Skin epidermis (tissue), 12 donors: ENCODE data around the gene PGP.
"Not testable (repeated sequence)": the region's sequence is repeated elsewhere in the genome, so short reads cannot be mapped to it uniquely, and the experiment has no call there.

Experiments used
- H3K27ac ChIP-seq, 21 experiments: fragments of 200-600 bp; sonication (generic) in 11 of 21; one replicate each; pipeline ENCODE4 v1.5.0; 2020; ENCODE audit warnings: mild to moderate bottlenecking in 3 of 21, inconsistent platforms in 2 of 21, moderate library complexity in 2 of 21
- H3K4me3 ChIP-seq, 7 experiments: fragments of 200-600 bp; sonication (generic) in 2 of 7; one replicate each; pipeline ENCODE4 v1.5.0; 2020; ENCODE audit warnings: inconsistent platforms in 2 of 7, mild to moderate bottlenecking in 2 of 7, moderate library complexity in 1 of 7

PGP gene, protein sequence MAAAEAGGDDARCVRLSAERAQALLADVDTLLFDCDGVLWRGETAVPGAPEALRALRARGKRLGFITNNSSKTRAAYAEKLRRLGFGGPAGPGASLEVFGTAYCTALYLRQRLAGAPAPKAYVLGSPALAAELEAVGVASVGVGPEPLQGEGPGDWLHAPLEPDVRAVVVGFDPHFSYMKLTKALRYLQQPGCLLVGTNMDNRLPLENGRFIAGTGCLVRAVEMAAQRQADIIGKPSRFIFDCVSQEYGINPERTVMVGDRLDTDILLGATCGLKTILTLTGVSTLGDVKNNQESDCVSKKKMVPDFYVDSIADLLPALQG

DNA sequence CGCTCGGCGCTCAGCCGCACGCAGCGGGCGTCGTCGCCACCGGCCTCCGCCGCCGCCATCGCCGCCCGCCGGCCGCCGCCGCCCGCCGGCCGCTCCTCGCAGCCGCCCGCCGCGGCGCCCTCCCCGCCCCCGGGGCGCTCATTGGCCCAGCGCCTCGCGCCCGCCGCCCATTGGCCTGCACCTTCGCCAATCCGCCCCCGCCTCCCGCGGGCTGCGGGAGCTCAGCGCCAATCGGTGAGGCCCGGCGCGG is at the start of gene PGP:
Gene PGP (minus strand): TSS at position 122 of the 250 bp plus-strand sequence. CDS start 63 bp downstream, at position 59.
- Histone ChIP-seq H3K4me3 (peak within 1 kb of the TSS; percentile 58 to 85 (median 78)), H3K27ac (peak within 1 kb of the TSS; percentile 48 to 92 (median 84))

- not testable (repeated sequence) for H3K27ac ChIP-seq, H3K4me3 ChIP-seq
These were observed 48.4 kb upstream of the PGP start for GRCh38 chr16:2263026-2263425.

DNA sequence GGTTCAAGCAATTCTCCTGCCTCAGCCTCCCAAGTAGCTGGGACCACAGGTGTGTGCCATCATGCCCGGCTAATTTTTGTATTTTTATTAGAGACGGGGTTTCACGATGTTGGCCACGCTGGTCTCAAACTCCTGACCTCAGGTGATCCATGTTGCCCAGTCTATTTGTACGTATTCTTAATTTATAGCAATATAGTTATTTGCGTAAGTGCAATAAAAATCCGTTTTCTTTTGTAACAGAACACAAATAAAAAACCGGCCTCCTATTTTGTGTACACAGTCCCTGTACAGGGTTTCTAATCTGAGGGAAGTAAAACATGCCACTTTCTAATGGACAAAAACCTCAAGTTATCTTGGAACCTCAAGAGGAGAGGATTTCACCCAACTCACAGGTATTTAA is 45.6 kb upstream of the PGP start:
- Histone ChIP-seq H3K4me3 (no peak overlapping the region), H3K27ac (no peak overlapping the region)

GRCh38 chr16:2258530-2258929 is 43.9 kb upstream of the PGP start:
- H3K27ac ChIP-seq, H3K4me3 ChIP-seq: not testable (repeated sequence)

GRCh38 chr16:2257726-2258125 is 43.1 kb upstream of the PGP start:
- no peak overlapping the region for H3K4me3 ChIP-seq
- no peak overlapping the region for H3K27ac ChIP-seq

DNA sequence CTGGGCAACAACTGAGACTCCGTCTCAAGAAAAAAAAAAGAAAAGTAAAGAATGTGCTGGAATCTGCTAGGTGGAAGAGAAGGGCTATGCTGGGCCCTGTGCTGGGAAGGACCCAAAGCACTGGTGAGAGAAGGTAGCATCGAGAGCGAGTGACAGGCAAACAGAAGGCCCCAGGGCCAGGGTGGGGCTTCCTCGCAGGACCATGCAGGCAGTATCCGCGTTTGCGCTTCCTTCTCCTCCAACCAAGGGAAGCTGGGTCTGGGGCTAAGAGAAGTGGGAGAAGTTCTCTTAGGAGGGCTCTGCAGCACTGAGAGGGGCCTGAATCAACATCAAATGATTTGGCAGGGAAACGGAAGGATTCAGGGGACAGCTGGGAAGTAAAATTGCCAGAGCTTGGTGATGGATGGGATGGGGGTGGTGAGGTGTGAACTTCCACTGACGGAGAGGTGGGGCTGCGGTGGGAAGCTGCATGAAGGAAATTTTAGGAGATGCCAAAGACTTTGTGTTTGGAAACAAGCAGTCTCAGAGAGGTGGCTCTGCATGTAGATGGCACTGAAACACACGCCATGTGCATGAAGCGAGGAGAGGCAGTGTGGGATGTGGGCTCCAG is 42.0 kb upstream of the PGP start:
- no peak overlapping the region for H3K27ac ChIP-seq
- H3K4me3 ChIP-seq, result no peak overlapping the region

- Histone ChIP-seq H3K27ac (peak overlapping the region in 1 of 21 experiments; percentile 31), H3K4me3 (no peak overlapping the region)
These were observed 38.7 kb upstream of the PGP start for GRCh38 chr16:2253293-2253692.

DNA sequence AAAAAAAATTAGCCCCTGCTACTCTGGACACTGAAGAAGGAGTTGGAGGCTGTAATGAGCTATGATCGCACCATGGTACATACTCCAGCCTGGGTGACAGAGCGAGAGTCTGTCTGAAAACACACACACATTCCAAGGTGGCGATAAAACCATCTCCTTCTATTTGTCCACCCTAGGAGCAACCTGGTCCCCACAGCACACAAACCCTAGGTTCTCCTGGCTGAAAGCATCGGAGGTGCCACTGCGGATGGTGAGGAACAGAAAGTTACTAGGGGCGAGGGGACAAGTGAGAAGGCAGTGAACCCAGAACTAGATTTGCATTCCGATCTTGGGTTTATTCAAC is 38.1 kb upstream of the PGP start:
- Histone ChIP-seq H3K4me3 (no peak overlapping the region), H3K27ac (peak overlapping the region in 2 of 21 experiments; percentile 85 to 90)

DNA sequence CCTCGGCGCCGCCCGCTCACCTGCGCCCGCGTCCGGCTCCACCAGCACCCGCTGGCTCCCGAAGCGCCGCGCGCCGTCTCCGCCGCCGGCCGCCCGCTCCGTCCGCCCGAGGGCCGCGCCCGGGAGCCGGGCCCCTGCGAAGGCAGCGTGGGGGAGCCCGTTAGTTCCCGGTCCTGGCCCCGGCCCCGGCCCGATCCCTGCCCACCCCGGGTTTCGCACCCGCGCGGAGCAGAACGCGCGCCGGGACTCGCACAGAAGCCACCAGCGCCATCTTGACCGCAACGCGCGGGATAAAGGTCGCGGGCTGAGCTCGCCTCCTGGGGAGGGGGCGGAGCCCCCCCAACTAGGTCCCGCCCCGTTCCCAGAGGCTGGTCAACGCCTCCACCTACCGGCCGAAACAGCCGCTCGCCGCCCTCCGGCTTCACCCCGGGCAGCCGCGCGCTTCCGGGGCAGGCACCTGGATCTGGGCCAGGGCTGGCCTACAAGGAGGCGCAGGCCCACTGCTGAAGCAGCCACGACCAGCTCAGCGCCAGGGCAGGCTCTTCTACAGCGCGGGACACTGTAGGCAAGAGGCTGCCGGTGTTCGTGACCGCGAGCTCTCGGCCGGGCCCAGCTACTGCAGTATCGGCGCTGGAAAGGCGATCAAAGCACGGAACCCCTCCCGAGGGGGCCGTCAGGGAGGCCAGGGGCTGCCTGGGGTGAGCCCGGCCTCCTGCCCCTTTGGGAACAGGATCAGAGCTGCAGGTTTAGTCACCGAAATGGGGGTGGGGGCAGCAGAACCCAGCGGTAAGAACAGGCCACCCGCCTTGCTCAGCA is 36.9 kb upstream of the PGP start, which contains the start of gene ECI1:
Gene ECI1 (minus strand): TSS at position 292 of the 816 bp plus-strand sequence. CDS start 21 bp downstream, at position 271.
- H3K4me3 ChIP-seq, result peak within 1 kb of the TSS; percentile 45 to 73 (median 60)
- peak within 1 kb of the TSS; percentile 41 to 91 (median 84) for H3K27ac ChIP-seq

- Histone ChIP-seq H3K27ac (peak overlapping the region; percentile 41 to 91 (median 84)), H3K4me3 (peak overlapping the region; percentile 45 to 73 (median 60))
These were observed 36.1 kb upstream of the PGP start for GRCh38 chr16:2250652-2251295.

DNA sequence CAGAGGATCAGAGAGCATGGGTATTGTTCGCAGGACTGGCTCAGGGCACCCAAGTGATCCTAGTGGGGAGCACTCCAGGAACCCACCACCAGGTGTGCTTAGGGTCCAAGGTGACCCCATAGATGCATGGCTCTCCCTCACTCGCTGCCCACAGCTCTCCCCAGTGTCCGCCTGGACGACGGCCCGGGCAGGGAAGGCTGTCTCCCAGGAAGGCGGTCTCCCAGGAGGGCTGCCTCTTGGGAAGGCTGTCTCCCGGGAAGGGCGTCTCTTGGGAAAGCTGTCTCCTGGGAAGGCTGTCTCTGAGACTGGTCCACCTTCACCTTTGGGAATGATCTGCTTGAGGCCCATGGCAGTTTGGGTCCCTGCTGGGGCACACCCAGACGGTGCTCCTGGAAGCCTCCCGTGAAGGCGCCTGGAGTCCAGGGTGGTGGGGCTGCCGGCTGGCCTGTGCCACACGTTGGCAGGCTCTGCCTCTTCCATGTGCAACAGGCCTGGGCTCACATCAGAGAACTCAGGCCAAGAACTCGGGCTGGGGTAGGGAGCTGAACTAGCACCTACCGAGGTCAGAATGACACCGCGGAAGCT is 31.8 kb upstream of the PGP start:
- Histone ChIP-seq H3K27ac (no peak overlapping the region), H3K4me3 (no peak overlapping the region)

GRCh38 chr16:2244926-2245795 is 30.5 kb upstream of the PGP start:
- H3K4me3 ChIP-seq, result no peak overlapping the region
- H3K27ac ChIP-seq, result no peak overlapping the region

- no peak overlapping the region for H3K27ac ChIP-seq
These were observed 29.7 kb upstream of the PGP start for GRCh38 chr16:2244301-2244700.

GRCh38 chr16:2243781-2244180 is 29.1 kb upstream of the PGP start:
- Histone ChIP-seq H3K27ac (no peak overlapping the region), H3K4me3 (no peak overlapping the region)

More at GRCh38 chr16:2244301-2244700, 29.7 kb upstream of the PGP start:
- no peak overlapping the region for H3K4me3 ChIP-seq

GRCh38 chr16:2243031-2243528 is 28.4 kb upstream of the PGP start:
- Histone ChIP-seq H3K27ac (no peak overlapping the region), H3K4me3 (no peak overlapping the region)

- Histone ChIP-seq H3K27ac (no peak overlapping the region), H3K4me3 (no peak overlapping the region)
These were observed 28.0 kb upstream of the PGP start for GRCh38 chr16:2242598-2242997.

GRCh38 chr16:2240331-2240730 is 25.7 kb upstream of the PGP start:
- not testable (repeated sequence) for H3K4me3 ChIP-seq, H3K27ac ChIP-seq

- no peak overlapping the region for H3K27ac ChIP-seq
- H3K4me3 ChIP-seq, result no peak overlapping the region
These were observed 24.4 kb upstream of the PGP start for GRCh38 chr16:2238838-2239675.
